ENCODE results near the gene TENT5C. TPM values are rescaled to one million over a fixed set of nuclear protein-coding genes. Genes with fewer than 3 reads are reported as not detected.

Gene TENT5C
- total and polyA plus RNA-seq, 10 of the 15 experiments (the other 5 are each of a cell fraction or from before 2014, with no cell fraction given), result 0.19 to 2.4 (median 0.78) TPM

DNA sequence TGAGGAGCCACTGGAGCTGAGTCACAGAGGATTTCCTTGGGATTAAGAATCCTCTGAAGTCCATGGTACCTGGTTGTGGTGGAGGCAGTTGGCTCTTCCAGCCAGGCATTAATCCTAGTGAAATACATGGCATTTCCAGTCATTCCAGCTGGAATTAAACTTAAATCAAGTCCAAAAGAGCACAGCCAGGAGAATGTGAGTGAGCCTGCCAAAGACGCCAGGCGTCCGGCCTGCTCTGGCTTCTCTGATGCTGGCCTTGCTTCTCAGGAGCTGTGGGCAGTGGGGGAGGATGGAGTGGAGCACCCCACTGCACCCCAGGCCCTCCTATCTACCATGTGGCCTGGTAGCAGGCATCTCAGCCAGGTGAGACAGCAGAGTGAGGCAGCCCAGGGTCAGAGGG, 23.4 kb upstream of the TENT5C start:
- intact Hi-C loops (cut with micrococcal nuclease; ENCODE audit: unreplicated experiment), result no loop called here
- BruUV-seq (replicated peaks), result no TSS peak
- no peak overlapping the region for H3K4me3 ChIP-seq
- ATAC-seq (no peak), DNase-seq (ENCODE audit: low read depth, low spot score) (no peak), FAIRE-seq (no peak)
- no peak overlapping the region for H3K27ac ChIP-seq (ENCODE audit: control insufficient read depth, insufficient read depth)
- POLR2A ChIA-PET, result no interaction called here
- no peak overlapping the region for H3K4me2 ChIP-seq (ENCODE audit: control insufficient read depth, insufficient read depth)
- no peaks in the 10 kb centered on the region for H3K79me2 ChIP-seq (ENCODE audit: control insufficient read depth, insufficient read depth, low read length)
- no peak overlapping the region for H2AFZ ChIP-seq (ENCODE audit: control insufficient read depth, low read depth, low read length)
- H3K27me3 ChIP-seq (replicated peaks in 1 of 2; ENCODE audit: control insufficient read depth in 2 of 2, insufficient read depth in 2 of 2, low read length in 1 of 2), result peaks cover 0 to 2% of the 10 kb centered on the region in 2 experiments; a peak in 2 of 4 replicates
- H4K20me1 ChIP-seq (ENCODE audit: control insufficient read depth, insufficient read depth), result no peaks in the 10 kb centered on the region
- SMC1A ChIA-PET (ENCODE audit: uncharacterized antibody, unreplicated experiment), result no interaction called here
- TF ChIP-seq GABPA (IDR thresholded peaks at IDR 0.05; ENCODE audit: low read depth) (no peak), IRF4 (IDR thresholded peaks at IDR 0.05; ENCODE audit: low read depth, low read length) (no peak), STAT1 (conservative IDR thresholded peaks at IDR 0.05) (no peak), EZH2 (IDR thresholded peaks at IDR 0.05; ENCODE audit: borderline replicate concordance, control insufficient read depth, low read depth, low read length) (no peak), EGR1 (IDR thresholded peaks at IDR 0.05; ENCODE audit: borderline replicate concordance in 1 of 2, low read depth in 2 of 2, low read length in 2 of 2) (no peak)
- TF ChIP-seq, protein P1, sequence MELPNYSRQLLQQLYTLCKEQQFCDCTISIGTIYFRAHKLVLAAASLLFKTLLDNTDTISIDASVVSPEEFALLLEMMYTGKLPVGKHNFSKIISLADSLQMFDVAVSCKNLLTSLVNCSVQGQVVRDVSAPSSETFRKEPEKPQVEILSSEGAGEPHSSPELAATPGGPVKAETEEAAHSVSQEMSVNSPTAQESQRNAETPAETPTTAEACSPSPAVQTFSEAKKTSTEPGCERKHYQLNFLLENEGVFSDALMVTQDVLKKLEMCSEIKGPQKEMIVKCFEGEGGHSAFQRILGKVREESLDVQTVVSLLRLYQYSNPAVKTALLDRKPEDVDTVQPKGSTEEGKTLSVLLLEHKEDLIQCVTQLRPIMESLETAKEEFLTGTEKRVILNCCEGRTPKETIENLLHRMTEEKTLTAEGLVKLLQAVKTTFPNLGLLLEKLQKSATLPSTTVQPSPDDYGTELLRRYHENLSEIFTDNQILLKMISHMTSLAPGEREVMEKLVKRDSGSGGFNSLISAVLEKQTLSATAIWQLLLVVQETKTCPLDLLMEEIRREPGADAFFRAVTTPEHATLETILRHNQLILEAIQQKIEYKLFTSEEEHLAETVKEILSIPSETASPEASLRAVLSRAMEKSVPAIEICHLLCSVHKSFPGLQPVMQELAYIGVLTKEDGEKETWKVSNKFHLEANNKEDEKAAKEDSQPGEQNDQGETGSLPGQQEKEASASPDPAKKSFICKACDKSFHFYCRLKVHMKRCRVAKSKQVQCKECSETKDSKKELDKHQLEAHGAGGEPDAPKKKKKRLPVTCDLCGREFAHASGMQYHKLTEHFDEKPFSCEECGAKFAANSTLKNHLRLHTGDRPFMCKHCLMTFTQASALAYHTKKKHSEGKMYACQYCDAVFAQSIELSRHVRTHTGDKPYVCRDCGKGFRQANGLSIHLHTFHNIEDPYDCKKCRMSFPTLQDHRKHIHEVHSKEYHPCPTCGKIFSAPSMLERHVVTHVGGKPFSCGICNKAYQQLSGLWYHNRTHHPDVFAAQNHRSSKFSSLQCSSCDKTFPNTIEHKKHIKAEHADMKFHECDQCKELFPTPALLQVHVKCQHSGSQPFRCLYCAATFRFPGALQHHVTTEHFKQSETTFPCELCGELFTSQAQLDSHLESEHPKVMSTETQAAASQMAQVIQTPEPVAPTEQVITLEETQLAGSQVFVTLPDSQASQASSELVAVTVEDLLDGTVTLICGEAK (IDR thresholded peaks at IDR 0.05; ENCODE audit: borderline replicate concordance), result no peak
- TF ChIP-seq, protein P2, sequence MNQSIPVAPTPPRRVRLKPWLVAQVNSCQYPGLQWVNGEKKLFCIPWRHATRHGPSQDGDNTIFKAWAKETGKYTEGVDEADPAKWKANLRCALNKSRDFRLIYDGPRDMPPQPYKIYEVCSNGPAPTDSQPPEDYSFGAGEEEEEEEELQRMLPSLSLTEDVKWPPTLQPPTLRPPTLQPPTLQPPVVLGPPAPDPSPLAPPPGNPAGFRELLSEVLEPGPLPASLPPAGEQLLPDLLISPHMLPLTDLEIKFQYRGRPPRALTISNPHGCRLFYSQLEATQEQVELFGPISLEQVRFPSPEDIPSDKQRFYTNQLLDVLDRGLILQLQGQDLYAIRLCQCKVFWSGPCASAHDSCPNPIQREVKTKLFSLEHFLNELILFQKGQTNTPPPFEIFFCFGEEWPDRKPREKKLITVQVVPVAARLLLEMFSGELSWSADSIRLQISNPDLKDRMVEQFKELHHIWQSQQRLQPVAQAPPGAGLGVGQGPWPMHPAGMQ (IDR thresholded peaks at IDR 0.05; ENCODE audit: borderline replicate concordance), result no peak
- in situ Hi-C loops (cut with MboI), result no loop called here
- H3K4me1 ChIP-seq (ENCODE audit: control insufficient read depth, insufficient read depth, low read length), result no peaks in the 10 kb centered on the region
- no peaks in the 10 kb centered on the region for H3K36me3 ChIP-seq (ENCODE audit: control insufficient read depth in 2 of 2, insufficient read depth in 2 of 2, low read length in 1 of 2)
- no peak overlapping the region for H3K9ac ChIP-seq (ENCODE audit: control insufficient read depth, insufficient read depth, low read length)
- 26% methylated on average over 3 of the region's 3 CpGs for WGBS (ENCODE audit: insufficient coverage, insufficient replicate concordance, low lambda C conversion rate, missing lambda C conversion rate)
- CTCF ChIA-PET, result no interaction called here
- no peaks in the 10 kb centered on the region for H3K9me3 ChIP-seq (replicated peaks; ENCODE audit: control insufficient read depth, insufficient read depth, low read length)
- RAD21 ChIA-PET (ENCODE audit: unreplicated experiment), result no interaction called here

All from GM12878 (cell line).